ENCODE data around the gene FNBP1L. TPM values are rescaled to one million over a fixed set of nuclear protein-coding genes. Genes with fewer than 3 reads are reported as not detected.
A peak's percentile ranks its signal among the peaks of the same experiment; 100 is the strongest.

Gene FNBP1L
- total and polyA plus RNA-seq, 2 donors from 2014 or later = 32.7 to 57.3 TPM

DNA sequence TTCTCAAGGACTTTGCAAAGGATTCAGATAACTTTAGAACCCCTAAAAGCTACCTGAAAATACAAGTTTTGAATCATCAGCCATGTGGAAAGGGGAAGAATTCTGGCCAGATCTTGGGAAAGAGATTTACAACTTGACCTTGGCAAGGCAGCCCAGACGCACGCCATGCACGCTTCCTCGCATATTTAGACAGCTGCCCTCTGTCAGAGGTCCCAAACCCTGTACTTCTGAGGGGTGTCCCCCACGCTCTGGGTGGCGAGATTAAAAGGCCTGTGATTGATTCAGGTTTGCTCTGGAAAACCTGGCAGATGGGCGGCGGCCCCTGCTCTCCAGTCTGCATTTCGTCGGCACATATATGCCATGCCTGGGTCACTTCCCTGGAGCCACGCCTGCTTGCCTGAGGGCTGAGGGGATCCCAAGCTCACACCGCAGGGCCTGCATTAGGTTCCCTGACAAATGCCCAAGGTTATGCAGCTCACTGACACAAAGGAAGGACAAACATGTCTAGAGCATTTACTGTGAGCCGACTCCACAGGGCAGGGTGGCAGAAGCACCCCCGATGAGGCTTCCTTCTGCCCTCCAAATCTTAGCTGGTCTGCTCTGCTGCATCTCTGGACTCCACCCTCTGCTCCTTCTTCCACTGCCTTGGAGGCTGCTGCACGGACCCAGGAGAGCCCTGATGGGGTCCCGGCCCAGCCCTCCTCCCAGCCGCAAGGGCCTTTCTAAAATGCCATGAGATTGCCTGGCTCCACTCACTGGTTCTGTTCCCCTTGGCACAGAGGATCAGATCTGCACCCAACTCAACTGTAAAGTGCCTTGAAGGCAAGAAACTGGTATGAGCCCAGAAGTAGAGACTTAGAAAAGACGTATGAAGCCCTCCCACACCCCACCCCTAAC is 129.9 kb downstream of the FNBP1L start:
- FAIRE-seq (no peak), DNase-seq (peak in 1 of 5 donors; percentile 28)
- Histone ChIP-seq H3K27me3 (ENCODE audit: control insufficient read depth, insufficient read depth, low read length) (no peaks in the 10 kb centered on the region), H3K27ac (ENCODE audit: low read depth in 2 of 2, low read length in 2 of 2) (peak overlapping the region in 1 of 2 donors; percentile 6), H3K4me1 (ENCODE audit: control insufficient read depth in 2 of 3, insufficient read depth in 2 of 3, low read depth in 1 of 3, low read length in 3 of 3) (peaks cover 0 to 31% (median 22%) of the 10 kb centered on the region in 3 donors), H3K36me3 (ENCODE audit: control insufficient read depth in 2 of 3, insufficient read depth in 3 of 3, low read length in 3 of 3) (peaks cover 0 to 36% (median 8%) of the 10 kb centered on the region in 3 donors), H3K9ac (ENCODE audit: low read length in 3 of 3) (peak overlapping the region in 1 of 3 donors; percentile 41), H3K4me3 (ENCODE audit: low read length in 3 of 3) (no peak overlapping the region), H3K9me3 (ENCODE audit: control insufficient read depth in 2 of 3, insufficient read depth in 1 of 3, low read length in 3 of 3) (no peaks in the 10 kb centered on the region)
- intact Hi-C loops (cut with DNase I) = no loop called here
- TF ChIP-seq, protein P1, sequence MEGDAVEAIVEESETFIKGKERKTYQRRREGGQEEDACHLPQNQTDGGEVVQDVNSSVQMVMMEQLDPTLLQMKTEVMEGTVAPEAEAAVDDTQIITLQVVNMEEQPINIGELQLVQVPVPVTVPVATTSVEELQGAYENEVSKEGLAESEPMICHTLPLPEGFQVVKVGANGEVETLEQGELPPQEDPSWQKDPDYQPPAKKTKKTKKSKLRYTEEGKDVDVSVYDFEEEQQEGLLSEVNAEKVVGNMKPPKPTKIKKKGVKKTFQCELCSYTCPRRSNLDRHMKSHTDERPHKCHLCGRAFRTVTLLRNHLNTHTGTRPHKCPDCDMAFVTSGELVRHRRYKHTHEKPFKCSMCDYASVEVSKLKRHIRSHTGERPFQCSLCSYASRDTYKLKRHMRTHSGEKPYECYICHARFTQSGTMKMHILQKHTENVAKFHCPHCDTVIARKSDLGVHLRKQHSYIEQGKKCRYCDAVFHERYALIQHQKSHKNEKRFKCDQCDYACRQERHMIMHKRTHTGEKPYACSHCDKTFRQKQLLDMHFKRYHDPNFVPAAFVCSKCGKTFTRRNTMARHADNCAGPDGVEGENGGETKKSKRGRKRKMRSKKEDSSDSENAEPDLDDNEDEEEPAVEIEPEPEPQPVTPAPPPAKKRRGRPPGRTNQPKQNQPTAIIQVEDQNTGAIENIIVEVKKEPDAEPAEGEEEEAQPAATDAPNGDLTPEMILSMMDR (IDR thresholded peaks at IDR 0.05; ENCODE audit: borderline replicate concordance, extremely low read depth, insufficient read depth) = no peak

GRCh38 chr1:93578433-93578830 is 130.5 kb downstream of the FNBP1L start:
- peak in 1 of 5 donors; percentile 22 for DNase-seq

DNA sequence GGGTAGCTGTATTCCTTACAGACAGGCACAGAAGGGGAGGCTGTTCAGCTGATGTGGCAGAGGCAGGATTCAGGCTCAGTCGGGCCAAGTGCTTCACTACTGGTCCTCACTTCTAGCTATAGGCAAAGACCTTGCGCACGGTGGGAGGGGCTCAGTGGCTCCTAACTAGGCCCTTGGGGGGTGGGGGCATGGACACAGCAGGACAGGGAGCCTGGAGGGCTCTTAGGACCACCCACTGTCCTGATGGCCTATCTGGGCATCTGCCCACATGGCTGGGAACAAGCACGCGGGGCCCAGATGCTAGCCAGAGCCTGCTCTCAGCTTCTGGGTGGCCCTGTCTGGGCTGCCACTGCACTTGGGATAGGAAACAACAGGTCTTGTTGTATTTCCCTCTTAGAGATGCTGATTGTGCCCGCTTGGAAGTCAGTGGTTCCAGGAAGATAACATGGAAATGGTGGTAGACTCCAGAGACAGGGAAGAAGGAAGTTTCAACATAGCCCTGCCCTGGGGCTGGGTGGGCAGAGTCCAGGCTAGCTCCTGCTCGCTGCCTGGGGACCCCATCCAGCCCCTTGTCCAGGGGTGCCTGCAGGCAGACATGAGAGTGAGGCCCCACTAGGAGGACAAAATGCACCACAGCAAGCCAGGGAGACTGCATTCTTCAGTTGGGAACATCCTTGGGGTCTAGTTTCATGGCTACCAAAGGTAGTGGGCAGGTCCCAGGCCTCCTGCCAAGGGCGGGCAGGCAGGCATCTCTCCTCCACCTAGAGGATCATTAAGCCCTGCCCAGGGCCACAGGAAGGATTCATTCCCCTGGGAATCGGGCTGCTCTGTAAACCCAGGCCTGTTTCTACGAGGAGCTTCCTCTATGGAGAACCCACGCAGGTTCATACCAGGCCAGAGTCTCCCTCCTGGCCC is 131.2 kb downstream of the FNBP1L start:
- intact Hi-C loops (cut with DNase I) = no loop called here
- FAIRE-seq (no peak), DNase-seq (peak in 1 of 5 donors; percentile 61)
- Histone ChIP-seq H3K4me1 (ENCODE audit: control insufficient read depth in 2 of 3, insufficient read depth in 2 of 3, low read depth in 1 of 3, low read length in 3 of 3) (peaks cover 0 to 44% (median 29%) of the 10 kb centered on the region in 3 donors), H3K9ac (ENCODE audit: low read length in 3 of 3) (peak overlapping the region in 1 of 3 donors; percentile 48), H3K9me3 (ENCODE audit: control insufficient read depth in 2 of 3, insufficient read depth in 1 of 3, low read length in 3 of 3) (no peaks in the 10 kb centered on the region), H3K4me3 (ENCODE audit: low read length in 3 of 3) (no peak overlapping the region), H3K36me3 (ENCODE audit: control insufficient read depth in 2 of 3, insufficient read depth in 3 of 3, low read length in 3 of 3) (peaks cover 0 to 33% (median 7%) of the 10 kb centered on the region in 3 donors), H3K27me3 (ENCODE audit: control insufficient read depth, insufficient read depth, low read length) (no peaks in the 10 kb centered on the region), H3K27ac (ENCODE audit: low read depth in 2 of 2, low read length in 2 of 2) (peak overlapping the region; percentile 59 to 71)
- TF ChIP-seq, protein P1 (IDR thresholded peaks at IDR 0.05; ENCODE audit: borderline replicate concordance, extremely low read depth, insufficient read depth) = no peak

More at GRCh38 chr1:93578433-93578830, 130.5 kb downstream of the FNBP1L start:
- H3K36me3 ChIP-seq (ENCODE audit: control insufficient read depth in 2 of 3, insufficient read depth in 3 of 3, low read length in 3 of 3) = peaks cover 0 to 33% (median 7%) of the 10 kb centered on the region in 3 donors
- intact Hi-C loops (cut with DNase I) = no loop called here
- no peak overlapping the region for H3K9ac ChIP-seq (ENCODE audit: low read length in 3 of 3)
- H3K9me3 ChIP-seq (ENCODE audit: control insufficient read depth in 2 of 3, insufficient read depth in 1 of 3, low read length in 3 of 3) = no peaks in the 10 kb centered on the region
- TF ChIP-seq, protein P1 (IDR thresholded peaks at IDR 0.05; ENCODE audit: borderline replicate concordance, extremely low read depth, insufficient read depth) = no peak
- H3K27ac ChIP-seq (ENCODE audit: low read depth in 2 of 2, low read length in 2 of 2) = no peak overlapping the region
- H3K27me3 ChIP-seq (ENCODE audit: control insufficient read depth, insufficient read depth, low read length) = no peaks in the 10 kb centered on the region
- FAIRE-seq = no peak
- peaks cover 0 to 36% (median 22%) of the 10 kb centered on the region in 3 donors for H3K4me1 ChIP-seq (ENCODE audit: control insufficient read depth in 2 of 3, insufficient read depth in 2 of 3, low read depth in 1 of 3, low read length in 3 of 3)
- no peak overlapping the region for H3K4me3 ChIP-seq (ENCODE audit: low read length in 3 of 3)

All from kidney (tissue), 14 donors.